Endodermal cell (in vitro differentiated cells): ENCODE measurements around the gene MAP7. TPM values are rescaled to one million over a fixed set of nuclear protein-coding genes. Genes with fewer than 3 reads are reported as not detected.
A peak's percentile ranks its signal among the peaks of the same experiment; 100 is the strongest.

Source experiments
- DNase-seq: peaks from one replicate; pipeline ENCODE4 v3.0.0-alpha.2; 2017
- H3K27ac ChIP-seq: 2 replicates; pipeline ENCODE4 v1.5.1; 2013; ENCODE audit warnings: mild to moderate bottlenecking, low read depth, low read length, moderate library complexity
- H3K27me3 ChIP-seq: 2 replicates; pipeline ENCODE4 v1.6.1; 2013; ENCODE audit warnings: mild to moderate bottlenecking, low read length, moderate library complexity; ENCODE audit not compliant: insufficient read depth, control insufficient read depth, poor library complexity, severe bottlenecking
- H3K36me3 ChIP-seq: 2 replicates; pipeline ENCODE4 v1.7.0; 2013; ENCODE audit warnings: mild to moderate bottlenecking, low read length, moderate library complexity; ENCODE audit not compliant: control insufficient read depth, insufficient read depth
- H3K4me1 ChIP-seq: one replicate; pipeline ENCODE4 v1.7.0; 2013; ENCODE audit warnings: low read length; ENCODE audit not compliant: control insufficient read depth, insufficient read depth
- H3K4me3 ChIP-seq: 2 replicates; pipeline ENCODE4 v1.5.1; 2013; ENCODE audit warnings: mild to moderate bottlenecking, low read length, moderate library complexity
- H3K9ac ChIP-seq: 2 replicates; pipeline ENCODE4 v1.6.1; 2013; ENCODE audit warnings: mild to moderate bottlenecking, low read length, moderate library complexity; ENCODE audit not compliant: poor library complexity, severe bottlenecking; ENCODE audit errors: extremely low read depth
- H3K9me3 ChIP-seq: 2 replicates; pipeline ENCODE4 v1.6.1; 2013; ENCODE audit warnings: mild to moderate bottlenecking, low read length, moderate library complexity; ENCODE audit not compliant: control insufficient read depth
- H3K27ac Mint-ChIP-seq: 2 replicates; pipeline ENCODE4 v1.8.0; 2020; ENCODE audit warnings: mixed read lengths
- H3K27me3 Mint-ChIP-seq: 2 replicates; pipeline ENCODE4 v1.8.0; 2021; ENCODE audit warnings: mild to moderate bottlenecking, mixed read lengths; ENCODE audit not compliant: insufficient read depth
- H3K36me3 Mint-ChIP-seq: 2 replicates; pipeline ENCODE4 v1.8.0; 2020; ENCODE audit warnings: low read depth, mixed read lengths
- H3K4me1 Mint-ChIP-seq: 2 replicates; pipeline ENCODE4 v1.8.0; 2020; ENCODE audit warnings: mixed read lengths
- H3K4me3 Mint-ChIP-seq: 2 replicates; pipeline ENCODE4 v1.8.0; 2020; ENCODE audit warnings: mild to moderate bottlenecking, moderate library complexity, mixed read lengths
- H3K9me3 Mint-ChIP-seq: 2 replicates; pipeline ENCODE4 v1.8.0; 2020; ENCODE audit warnings: mild to moderate bottlenecking, mixed read lengths
- WGBS, 2 experiments: methylation state at CpG; one replicate each; pipeline versions ENCODE4 v1.1.5 to v1.1.7; 2013; ENCODE audit warnings: missing lambda C conversion rate in 2 of 2, mixed read lengths in 1 of 2; ENCODE audit not compliant: insufficient coverage in 1 of 2, insufficient read length in 1 of 2; 5-methylcytosine and 5-hydroxymethylcytosine counted together
- total RNA-seq, 2 donors: library from RNA; stranded (reverse); fragmentation: NEBNext Ultra II Directional in 1 of 2; extraction: Animal tissue kit (Norgen Biotek cat#: 25700) in 1 of 2; gene quantifications; 2 replicates in 1 of 2; 3 replicates in 1 of 2; pipeline ENCODE4 v1.2.1, GENCODE V29; 2021
- TF ChIP-seq, protein P1 (sequence below): fragments of 200-600 bp; sonication (generic); conservative IDR thresholded peaks from 2 replicates; pipeline ENCODE4 v1.5.0; 2021; ENCODE audit warnings: antibody characterized with exemption, mild to moderate bottlenecking

Gene MAP7
- total RNA-seq, 2 donors from 2014 or later, result 42.4 to 48.7 TPM

- peaks cover 24% of the 10 kb centered on the region for H3K4me1 Mint-ChIP-seq
- Histone ChIP-seq H3K4me3 (no peak overlapping the region), H3K9me3 (no peaks in the 10 kb centered on the region), H3K4me1 (peaks cover 3% of the 10 kb centered on the region), H3K27me3 (no peaks in the 10 kb centered on the region), H3K27ac (no peak overlapping the region), H3K36me3 (no peaks in the 10 kb centered on the region), H3K9ac (no peak overlapping the region)
- TF ChIP-seq, protein P1, sequence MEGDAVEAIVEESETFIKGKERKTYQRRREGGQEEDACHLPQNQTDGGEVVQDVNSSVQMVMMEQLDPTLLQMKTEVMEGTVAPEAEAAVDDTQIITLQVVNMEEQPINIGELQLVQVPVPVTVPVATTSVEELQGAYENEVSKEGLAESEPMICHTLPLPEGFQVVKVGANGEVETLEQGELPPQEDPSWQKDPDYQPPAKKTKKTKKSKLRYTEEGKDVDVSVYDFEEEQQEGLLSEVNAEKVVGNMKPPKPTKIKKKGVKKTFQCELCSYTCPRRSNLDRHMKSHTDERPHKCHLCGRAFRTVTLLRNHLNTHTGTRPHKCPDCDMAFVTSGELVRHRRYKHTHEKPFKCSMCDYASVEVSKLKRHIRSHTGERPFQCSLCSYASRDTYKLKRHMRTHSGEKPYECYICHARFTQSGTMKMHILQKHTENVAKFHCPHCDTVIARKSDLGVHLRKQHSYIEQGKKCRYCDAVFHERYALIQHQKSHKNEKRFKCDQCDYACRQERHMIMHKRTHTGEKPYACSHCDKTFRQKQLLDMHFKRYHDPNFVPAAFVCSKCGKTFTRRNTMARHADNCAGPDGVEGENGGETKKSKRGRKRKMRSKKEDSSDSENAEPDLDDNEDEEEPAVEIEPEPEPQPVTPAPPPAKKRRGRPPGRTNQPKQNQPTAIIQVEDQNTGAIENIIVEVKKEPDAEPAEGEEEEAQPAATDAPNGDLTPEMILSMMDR, result no peak
- no peaks in the 10 kb centered on the region for H3K9me3 Mint-ChIP-seq
- no peak overlapping the region for H3K4me3 Mint-ChIP-seq
- no peak for DNase-seq
- H3K27ac Mint-ChIP-seq, result no peak overlapping the region
- WGBS, 2 experiments, result 100% methylated on average over 1 of the region's 1 CpG
- H3K36me3 Mint-ChIP-seq, result peaks cover 24% of the 10 kb centered on the region
- no peaks in the 10 kb centered on the region for H3K27me3 Mint-ChIP-seq
Measured at GRCh38 chr6:136508725-136509392, 41.4 kb downstream of the MAP7 start.

- no peaks in the 10 kb centered on the region for H3K27me3 ChIP-seq
- no peaks in the 10 kb centered on the region for H3K27me3 Mint-ChIP-seq
- H3K4me1 Mint-ChIP-seq, result peaks cover 30% of the 10 kb centered on the region
- H3K36me3 Mint-ChIP-seq, result peaks cover 16% of the 10 kb centered on the region
- no peak overlapping the region for H3K4me3 Mint-ChIP-seq
- WGBS, 2 experiments, result 93 to 94% methylated on average over 4 of the region's 5 CpGs
- no peak for DNase-seq
- H3K4me3 ChIP-seq, result no peak overlapping the region
- H3K9me3 ChIP-seq, result no peaks in the 10 kb centered on the region
- peak overlapping the region; percentile 8 for H3K27ac Mint-ChIP-seq
- no peaks in the 10 kb centered on the region for H3K36me3 ChIP-seq
- no peak overlapping the region for H3K27ac ChIP-seq
- H3K9me3 Mint-ChIP-seq, result no peaks in the 10 kb centered on the region
- TF ChIP-seq, protein P1, result no peak
- peaks cover 4% of the 10 kb centered on the region for H3K4me1 ChIP-seq
- no peak overlapping the region for H3K9ac ChIP-seq
Measured at GRCh38 chr6:136506124-136506799, 44.0 kb downstream of the MAP7 start.

- Histone ChIP-seq H3K4me1 (peaks cover 12% of the 10 kb centered on the region), H3K27ac (peak overlapping the region; percentile 37), H3K4me3 (no peak overlapping the region), H3K36me3 (no peaks in the 10 kb centered on the region), H3K9me3 (no peaks in the 10 kb centered on the region), H3K9ac (no peak overlapping the region), H3K27me3 (no peaks in the 10 kb centered on the region)
- Mint-ChIP-seq H3K4me1 (peaks cover 45% of the 10 kb centered on the region), H3K27ac (peak overlapping the region; percentile 69), H3K9me3 (no peaks in the 10 kb centered on the region), H3K27me3 (no peaks in the 10 kb centered on the region), H3K4me3 (no peak overlapping the region), H3K36me3 (peaks cover 9% of the 10 kb centered on the region)
- WGBS, 2 experiments, result 69% methylated on average over 6 of the region's 6 CpGs; no CpG with 5 or more reads in 1 of the 2 experiments
- DNase-seq, result no peak
- TF ChIP-seq, protein P1, result no peak
Measured at GRCh38 chr6:136503303-136504029, 46.8 kb downstream of the MAP7 start.
